ENCODE measurements around the gene PDE8A.
"Not testable (repeated sequence)": the region's sequence is repeated elsewhere in the genome, so short reads cannot be mapped to it uniquely, and the experiment has no call there.

Gene PDE8A

DNA sequence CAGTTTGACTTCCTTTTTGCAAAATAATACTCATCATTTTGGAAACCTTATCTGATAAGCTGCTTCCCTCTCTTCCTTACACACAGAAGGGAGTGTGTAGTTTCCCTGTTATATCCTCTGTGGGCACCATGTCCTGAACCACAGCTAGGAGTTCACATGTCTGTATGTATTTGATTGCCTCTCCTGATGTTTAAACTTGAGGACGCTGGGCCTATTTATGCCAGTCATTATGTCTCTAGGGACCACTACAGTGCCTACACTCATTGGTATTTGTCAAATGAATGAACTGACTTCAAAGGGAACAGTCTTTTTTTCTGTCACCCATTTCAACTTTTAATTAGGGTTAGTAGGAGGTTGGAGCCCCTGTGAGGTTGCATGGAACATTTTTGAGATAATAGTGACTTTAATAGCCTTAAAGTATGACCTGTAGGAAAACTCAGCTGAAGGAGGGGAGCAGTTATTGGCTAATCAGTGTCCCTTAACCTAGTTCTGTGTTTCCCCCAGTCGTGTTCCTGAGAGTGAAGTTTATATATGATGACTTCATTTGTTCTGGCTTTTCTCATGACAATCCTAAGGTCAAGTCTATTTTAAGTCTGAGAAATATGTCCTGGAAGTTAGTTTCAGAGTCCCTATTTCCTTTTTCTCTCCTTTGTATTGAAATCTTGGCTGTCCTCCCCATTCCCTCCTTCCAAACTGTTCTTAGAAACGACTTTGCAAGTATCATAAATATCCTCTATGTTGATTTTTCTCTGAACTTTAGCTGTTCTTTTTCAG lies 28.9 kb downstream of the PDE8A start:
- no peak for DNase-seq (ENCODE audit: low spot score)

DNA sequence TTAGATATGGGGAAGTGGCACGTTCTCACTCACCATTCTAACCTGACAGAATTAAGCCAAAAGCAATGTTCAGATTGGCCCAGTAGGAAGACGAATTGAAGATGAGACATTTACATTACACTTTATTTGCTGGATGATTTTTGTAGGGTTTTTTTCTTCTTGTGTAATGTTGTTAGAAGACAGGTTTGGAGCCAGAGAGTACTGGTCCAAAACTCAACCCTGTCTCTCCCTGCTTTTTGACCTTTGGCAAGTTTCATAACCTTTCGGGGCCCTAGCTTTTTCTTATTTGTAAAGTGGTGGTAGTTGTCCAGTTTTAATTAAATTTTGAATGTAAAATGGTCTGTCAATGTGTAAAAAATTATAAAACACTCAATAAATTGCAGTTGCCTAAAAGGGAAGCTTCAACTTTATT lies 29.5 kb downstream of the PDE8A start:
- DNase-seq (ENCODE audit: low spot score): no peak

DNA sequence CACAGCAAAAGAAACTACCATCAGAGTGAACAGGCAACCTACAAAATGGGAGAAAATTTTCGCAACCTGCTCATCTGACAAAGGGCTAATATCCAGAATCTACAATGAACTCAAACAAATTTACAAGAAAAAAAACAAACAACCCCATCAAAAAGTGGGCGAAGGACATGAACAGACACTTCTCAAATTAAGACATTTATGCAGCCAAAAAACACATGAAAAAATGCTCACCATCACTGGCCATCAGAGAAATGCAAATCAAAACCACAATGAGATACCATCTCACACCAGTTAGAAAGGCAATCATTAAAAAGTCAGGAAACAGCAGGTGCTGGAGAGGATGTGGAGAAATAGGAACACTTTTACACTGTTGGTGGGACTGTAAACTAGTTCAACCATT lies 30.1 kb downstream of the PDE8A start:
- DNase-seq (ENCODE audit: low spot score): not testable (repeated sequence)

DNA sequence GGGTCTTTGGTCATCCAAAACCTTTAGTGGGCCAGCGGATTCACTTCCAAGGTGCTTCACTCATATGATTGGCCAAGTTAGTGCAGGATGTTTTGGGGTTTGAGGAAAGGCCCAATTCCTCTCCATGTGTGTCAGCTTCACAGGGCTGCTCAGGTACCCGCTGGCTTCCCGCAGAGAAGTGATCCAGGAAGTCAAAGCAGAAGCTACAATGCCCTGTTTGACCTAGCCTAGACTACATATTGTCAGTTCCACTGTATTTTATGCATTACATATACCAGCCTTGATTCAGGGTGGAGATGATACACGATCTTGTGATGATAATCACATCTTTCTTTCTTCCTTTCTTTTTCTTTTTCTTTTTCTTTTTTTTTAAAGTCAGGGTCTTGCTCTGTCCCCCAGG lies 32.1 kb downstream of the PDE8A start:
- no peak for DNase-seq (ENCODE audit: low spot score)

DNA sequence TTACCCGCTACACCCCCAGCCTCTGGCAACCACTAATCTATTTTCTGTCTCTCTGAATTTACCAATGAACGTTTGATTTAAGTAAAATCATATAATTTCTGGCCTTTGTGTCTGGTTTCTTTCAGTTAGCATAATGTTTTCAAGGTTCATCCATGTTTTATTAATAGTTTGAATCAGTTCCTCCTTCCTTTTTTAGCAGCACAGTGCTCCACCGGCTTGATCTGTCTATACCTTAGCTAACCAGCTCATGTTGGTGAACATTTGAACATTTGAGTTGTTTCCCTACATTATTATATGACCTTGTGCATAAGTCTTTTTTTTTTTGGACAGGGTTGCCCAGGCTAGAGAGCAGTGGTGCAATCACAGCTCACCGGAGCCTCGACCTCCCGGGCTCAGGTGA lies 33.3 kb downstream of the PDE8A start:
- DNase-seq (ENCODE audit: low spot score): no peak

DNA sequence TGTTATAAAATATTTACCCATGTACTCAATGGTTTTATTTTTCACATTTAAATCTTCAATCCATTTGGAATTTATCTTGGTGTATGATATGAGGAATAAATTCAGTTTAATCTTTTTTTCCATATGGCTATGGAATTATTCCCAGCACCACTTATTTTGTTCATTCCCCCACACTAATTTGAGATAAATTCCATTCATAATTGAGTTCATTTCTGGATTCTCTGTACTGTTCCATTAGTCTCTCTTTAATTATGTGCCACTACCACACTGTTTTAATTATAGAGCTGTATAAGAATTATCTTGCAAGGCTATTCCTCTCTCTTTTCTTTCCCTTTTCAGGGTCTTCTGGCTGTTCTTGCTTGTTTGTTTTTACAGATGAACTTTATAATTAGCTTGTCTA lies 34.6 kb downstream of the PDE8A start:
- no peak for DNase-seq (ENCODE audit: low spot score)

DNA sequence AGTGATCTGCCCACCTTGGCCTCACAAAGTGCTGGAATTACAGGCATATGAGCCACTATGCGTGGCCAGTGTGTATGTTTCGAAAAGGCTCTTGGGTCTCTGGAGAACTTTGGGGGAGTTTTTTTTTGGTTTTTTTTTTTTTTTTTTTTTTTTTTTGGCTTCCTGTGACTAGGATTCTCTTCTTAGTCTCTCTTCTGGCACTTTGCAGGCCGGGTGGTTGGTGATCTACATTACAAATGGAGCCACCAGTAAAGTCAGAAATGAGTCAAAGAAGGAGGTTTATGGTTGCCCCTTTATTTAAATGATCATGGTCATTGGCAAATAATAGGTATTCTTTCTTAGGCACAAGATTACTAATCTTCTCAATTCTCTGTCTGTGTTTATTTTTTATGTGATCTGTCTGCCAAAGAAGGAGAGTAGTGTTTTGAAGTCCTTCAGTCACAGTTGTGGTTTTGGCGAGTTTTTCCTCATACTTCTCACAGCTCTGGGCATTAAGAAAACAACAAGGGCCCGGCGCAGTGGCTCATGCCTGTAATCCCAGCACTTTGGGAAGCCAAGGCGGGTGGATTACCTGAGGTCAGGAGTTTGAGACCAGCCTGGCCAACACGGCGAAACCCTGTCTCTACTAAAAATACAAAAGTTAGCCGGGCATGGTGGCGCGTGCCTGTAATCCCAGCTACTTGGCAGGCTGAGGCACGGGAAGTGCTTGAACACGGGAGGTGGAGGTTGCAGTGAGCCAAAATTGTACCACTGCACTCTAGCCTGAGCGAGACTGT lies 38.3 kb downstream of the PDE8A start:
- DNase-seq (ENCODE audit: low spot score): no peak

DNA sequence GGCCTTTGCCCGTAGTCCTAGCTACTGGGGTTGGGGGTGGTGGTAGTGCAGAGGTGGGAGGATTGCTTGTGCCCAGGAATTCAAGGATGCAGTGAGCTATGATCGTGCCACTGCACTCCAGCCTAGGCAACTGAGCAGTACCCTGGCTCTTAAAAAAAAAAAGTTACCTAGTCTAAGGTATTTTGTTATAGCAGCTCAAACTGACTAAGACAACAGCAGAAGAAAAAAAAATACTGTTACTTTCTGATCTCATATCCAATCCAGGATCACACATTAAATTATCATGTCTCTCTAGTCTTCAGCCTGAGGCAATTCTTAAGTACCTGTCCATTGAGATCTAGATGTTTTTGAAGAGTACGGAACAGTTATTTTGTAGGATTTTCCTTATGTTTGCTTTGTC lies 39.8 kb downstream of the PDE8A start:
- no peak for DNase-seq (ENCODE audit: low spot score)

DNA sequence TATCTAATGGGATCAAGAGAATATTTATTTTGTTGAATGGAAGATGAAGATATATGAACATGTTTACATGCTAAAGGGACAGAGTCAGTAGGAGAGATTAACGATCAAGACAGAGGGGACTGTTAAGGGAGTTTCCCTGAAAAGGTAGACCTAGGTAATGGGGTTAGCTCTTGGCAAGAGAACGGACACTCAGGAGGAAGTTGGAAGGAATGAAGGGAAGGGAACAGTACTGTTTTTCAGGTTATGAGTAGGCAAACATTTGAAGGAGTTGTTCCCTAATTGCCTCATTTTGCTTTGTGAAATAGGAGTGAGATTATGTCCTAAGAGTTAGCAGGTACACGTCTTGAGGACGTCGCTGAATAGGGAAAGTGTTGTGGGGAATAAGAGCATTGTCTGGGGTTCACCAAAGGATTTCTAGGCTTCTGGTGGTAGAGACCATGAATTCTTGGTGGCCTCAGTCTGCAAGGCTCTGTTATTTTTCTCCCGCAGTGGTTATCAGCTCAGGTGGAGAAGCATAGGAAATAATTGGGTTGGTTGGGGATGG lies 41.3 kb downstream of the PDE8A start:
- DNase-seq (ENCODE audit: low spot score): no peak

DNA sequence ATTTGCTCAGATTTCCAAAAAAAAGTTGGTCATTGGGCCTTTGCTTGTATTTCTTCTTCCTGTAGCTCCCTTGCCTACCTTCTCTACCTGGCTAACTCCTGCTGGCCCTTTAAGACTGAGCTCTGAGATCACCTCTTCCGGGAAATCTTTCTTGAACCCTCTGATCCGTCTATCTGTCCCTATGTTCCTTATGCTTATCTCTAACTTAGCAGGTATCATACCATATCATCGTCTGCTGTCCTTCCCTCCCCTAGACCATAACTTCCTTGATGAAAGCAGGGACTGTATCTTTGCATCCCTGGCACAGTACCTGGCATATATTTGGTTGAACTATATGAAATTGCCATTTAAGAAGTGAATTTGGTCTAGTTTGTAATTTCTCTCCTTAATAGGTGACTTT lies 42.3 kb downstream of the PDE8A start:
- no peak for DNase-seq (ENCODE audit: low spot score)

DNA sequence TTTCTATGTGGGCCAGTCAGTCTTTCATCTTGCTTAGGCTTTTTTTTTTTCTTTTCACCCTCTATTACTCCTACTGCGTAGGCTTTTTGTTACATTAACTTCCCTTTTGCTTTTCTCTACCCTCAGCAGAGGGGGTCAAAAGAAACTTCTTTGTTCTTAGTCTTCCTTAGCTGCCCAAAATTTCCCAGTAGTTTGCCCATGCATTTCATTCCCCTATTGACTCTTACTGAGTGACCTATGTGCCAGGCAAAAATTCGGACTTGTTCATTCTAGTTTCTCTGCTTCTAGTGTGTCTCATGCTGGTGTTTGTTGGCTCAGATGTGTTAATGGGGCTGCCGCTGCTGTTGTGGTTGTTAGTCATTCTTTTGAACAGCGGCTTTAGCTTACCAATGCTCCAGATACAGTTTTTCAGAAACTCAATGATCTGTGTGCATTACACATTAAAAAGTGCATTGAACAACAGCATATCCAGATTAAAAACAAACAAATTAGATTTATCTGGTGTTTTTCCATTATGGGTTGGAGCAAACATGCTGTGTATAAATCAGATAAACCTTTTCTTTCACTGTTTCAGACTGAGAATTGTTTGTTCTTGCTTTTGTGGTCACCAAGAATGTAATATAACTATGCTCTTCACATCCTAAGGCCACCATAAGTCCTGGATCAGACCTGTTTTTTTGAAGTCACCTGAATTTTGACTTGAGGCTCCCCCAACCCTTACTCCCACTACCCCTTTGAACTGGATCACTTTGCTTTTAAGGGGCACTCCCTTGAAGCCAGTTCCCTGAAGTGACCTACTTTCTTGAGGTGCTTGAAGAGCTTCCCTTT lies 43.1 kb downstream of the PDE8A start:
- no peak for DNase-seq (ENCODE audit: low spot score)

DNA sequence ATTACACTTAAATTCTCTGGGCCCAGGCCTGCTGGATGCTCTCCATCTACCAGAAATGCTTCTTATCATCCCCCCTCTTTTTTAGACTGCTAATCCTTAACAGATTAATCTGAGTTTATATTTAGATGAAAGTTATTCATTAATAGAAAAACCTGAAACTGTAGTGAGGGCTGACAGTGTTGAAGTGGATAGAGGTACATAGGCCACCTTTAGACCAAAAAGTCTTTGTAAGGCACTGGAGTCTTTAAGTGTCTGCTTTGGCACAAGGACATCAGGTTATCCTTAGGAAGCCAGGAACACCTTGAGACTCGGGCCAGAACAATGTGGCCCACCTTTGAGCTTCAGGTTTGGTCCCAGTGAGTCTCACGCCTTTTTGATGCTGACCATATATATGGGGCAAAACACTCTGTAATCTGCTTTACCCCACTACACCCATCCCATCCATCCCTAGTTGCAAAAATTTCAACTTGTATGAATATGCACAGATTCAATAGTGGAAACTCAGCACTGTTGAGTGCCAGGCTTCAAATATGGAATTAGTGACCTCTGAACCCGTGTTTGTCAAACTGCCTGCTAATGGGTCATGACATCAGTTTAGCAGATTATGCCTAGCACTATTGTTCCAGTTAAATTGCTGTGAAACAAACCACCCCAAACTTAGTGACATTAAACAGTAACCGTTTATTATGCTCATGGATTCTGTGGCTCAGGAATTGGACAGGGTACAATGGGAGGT lies 44.0 kb downstream of the PDE8A start:
- DNase-seq (ENCODE audit: low spot score): no peak

DNA sequence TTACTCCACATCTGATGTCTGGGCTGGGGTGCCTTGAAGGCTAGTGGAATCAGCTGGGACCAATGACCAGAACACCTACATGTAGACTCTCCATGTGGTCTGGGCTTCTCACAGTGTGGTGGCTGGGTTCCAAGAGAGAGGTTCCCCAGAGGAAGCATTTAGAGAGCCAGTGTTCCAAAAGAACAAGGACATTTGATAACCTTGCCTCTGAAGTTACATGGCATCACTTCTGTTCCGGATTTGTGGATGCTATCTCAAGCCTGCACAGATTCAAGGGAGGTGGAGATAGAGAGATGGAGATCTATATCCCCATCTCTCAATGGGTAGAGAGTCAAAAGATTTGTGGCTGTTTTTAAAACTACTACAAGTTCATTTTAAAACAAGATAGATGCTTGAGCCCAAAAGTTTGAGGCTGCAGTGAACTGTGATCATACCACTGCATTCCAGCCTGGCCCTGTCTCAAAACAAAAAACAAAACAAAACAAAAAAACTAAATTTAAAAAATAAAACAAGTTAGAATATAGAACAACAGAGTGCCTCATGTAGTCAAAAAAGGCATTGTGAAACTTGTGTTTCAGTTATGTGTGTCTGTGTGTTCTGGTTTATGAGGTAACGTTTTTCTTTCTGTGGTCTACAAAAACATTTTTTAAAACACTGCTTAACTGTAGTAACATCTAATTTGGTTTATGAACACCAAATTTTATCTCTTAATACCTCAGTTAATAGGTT lies 44.8 kb downstream of the PDE8A start:
- no peak for DNase-seq (ENCODE audit: low spot score)

DNA sequence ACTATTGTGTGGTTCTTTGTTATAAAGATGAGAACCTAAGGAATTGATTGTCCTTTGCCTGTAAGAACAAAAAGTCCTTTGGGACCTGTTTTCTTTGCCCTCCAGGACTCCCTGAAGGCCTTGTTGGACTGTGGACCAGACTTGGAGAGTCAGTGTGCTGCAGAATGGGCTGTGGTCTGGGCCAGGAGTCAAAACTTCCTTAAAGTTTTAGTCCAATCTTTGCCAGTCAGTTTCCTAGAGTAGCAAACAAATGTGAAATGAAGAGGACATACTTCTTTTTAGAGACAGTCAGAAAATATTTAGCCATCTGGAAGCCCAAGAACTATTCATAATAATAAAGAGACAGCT lies 45.4 kb downstream of the PDE8A start:
- DNase-seq (ENCODE audit: low spot score): no peak

DNA sequence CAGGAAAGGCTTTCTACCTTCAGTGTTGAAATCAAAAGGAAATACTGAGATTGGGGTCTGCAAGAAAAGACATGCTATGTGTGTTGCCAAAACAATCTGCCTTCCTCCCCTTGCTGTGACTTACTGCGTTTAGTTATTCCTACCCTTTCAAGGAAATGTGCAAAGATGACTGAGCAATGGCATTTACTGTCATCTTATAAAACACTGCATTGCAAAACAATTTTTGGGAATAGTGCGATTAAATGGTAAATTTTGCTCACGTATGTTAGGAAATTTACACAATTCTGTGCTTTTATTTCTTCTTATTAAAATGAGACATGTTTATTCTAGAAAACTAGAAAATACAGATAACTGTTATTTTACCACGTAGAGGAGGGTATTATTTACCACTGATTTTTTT lies 45.8 kb downstream of the PDE8A start:
- DNase-seq (ENCODE audit: low spot score): no peak

DNA sequence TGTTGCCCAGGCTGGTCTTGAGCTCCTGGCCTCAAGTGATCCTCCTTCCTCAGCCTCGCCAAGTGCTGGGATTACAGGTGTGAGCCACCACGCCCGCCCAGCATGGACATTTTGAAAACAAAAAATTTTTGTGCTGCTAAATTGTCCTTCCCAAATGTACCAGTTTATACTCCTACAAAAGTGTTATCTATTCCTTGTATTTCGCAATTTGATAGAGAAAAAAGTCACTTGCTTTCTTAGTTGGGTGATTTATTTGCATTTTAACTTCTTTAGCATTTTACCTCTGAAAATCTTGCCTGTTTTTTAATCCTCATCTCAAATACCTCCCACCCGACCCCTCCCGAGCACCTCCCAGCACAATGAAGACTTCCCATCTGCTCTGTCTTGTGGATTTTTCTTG lies 46.8 kb downstream of the PDE8A start:
- DNase-seq (ENCODE audit: low spot score): no peak

DNA sequence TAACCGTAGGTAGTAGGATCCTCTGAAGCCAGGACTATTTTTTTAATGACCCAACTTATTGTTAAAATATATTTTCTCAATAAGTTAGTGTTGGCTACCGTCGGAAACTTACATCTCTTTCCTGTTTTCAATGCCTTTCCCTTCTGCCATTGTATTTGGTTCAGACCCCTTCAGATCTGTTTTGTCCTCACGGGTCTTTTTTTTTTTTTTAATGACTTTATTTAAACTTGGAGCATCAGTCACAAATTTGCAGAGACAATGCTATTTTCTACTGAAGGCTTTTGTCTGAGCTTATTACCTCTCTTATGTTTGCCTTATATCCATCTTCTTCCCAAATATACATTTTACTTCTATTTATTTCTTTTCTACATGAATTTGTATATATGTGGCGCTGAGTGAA lies 47.6 kb downstream of the PDE8A start:
- DNase-seq (ENCODE audit: low spot score): no peak

DNA sequence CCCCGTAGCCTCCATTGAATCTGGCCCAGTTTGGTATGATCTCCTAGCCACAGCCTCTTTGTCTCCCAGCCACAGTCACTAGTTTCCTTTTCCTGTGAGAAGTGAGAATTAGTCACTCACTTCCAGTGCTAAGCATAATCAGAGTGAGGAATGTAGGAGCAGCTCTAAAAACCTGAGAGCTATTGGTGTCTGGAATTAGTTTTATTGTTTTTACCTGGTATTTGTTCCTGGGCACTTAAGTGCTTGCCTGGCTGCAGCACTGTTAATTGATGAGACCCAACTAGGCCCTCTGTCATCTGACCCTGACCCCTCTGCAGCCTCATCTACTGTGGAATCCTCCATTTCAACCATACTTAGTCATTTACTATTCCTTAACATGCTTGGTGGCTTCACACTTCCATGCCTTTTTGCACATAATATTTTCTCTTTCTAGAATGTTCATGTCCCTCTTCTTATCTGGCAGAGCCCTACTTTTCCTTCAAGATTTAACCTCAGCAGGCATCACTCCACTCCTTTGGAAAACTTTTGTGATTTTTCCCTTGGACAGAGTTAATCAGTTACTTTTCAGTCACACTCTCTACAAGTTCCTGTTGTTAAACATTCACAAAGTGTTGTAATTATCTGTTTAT lies 48.8 kb downstream of the PDE8A start:
- DNase-seq (ENCODE audit: low spot score): no peak

DNA sequence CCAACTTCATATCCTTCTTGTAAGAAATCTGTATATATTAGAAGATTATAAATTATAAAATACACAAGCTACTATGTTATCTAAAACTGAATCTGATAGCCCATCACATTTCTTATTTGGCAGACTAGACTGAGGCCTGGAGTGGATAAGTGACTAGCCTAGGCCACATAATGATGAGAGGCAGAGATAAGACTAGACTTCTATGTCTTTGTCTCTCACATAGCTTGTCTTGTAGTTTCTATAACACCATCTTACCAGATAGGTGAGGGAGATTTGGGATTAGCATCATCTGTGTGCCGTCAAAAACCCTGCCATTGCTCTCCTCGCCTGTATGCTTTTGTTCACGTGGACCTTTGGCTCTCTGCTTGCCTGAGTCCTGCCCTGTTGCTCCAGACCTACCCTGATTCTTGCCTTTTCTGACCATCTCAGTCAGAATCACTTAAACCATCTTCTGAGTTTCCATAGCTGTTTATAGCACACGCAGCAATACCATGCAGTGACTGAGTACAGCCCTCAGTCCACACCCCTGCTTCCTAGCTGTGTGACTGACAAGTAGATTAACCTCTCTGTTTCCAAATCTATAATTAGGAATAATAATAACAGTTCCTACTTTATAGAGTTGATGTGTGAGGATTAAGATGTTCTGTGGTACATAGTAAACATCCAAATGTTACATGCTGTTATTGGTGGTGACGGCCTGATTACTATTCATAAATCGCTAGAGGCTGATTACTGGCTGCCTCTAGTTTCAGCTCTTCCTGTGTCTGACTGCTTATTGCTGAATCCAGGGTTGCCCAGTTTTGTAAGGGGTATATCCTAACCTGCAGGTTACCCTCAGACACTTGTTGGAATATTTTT lies 49.7 kb downstream of the PDE8A start:
- DNase-seq (ENCODE audit: low spot score): no peak

Data from COLO829 (cell line).